ENCODE measurements around the gene CDH15. TPM values are rescaled to one million over a fixed set of nuclear protein-coding genes. Genes with fewer than 3 reads are reported as not detected.

CDH15 gene, protein sequence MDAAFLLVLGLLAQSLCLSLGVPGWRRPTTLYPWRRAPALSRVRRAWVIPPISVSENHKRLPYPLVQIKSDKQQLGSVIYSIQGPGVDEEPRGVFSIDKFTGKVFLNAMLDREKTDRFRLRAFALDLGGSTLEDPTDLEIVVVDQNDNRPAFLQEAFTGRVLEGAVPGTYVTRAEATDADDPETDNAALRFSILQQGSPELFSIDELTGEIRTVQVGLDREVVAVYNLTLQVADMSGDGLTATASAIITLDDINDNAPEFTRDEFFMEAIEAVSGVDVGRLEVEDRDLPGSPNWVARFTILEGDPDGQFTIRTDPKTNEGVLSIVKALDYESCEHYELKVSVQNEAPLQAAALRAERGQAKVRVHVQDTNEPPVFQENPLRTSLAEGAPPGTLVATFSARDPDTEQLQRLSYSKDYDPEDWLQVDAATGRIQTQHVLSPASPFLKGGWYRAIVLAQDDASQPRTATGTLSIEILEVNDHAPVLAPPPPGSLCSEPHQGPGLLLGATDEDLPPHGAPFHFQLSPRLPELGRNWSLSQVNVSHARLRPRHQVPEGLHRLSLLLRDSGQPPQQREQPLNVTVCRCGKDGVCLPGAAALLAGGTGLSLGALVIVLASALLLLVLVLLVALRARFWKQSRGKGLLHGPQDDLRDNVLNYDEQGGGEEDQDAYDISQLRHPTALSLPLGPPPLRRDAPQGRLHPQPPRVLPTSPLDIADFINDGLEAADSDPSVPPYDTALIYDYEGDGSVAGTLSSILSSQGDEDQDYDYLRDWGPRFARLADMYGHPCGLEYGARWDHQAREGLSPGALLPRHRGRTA
- not detected in 2 replicates for total RNA-seq

DNA sequence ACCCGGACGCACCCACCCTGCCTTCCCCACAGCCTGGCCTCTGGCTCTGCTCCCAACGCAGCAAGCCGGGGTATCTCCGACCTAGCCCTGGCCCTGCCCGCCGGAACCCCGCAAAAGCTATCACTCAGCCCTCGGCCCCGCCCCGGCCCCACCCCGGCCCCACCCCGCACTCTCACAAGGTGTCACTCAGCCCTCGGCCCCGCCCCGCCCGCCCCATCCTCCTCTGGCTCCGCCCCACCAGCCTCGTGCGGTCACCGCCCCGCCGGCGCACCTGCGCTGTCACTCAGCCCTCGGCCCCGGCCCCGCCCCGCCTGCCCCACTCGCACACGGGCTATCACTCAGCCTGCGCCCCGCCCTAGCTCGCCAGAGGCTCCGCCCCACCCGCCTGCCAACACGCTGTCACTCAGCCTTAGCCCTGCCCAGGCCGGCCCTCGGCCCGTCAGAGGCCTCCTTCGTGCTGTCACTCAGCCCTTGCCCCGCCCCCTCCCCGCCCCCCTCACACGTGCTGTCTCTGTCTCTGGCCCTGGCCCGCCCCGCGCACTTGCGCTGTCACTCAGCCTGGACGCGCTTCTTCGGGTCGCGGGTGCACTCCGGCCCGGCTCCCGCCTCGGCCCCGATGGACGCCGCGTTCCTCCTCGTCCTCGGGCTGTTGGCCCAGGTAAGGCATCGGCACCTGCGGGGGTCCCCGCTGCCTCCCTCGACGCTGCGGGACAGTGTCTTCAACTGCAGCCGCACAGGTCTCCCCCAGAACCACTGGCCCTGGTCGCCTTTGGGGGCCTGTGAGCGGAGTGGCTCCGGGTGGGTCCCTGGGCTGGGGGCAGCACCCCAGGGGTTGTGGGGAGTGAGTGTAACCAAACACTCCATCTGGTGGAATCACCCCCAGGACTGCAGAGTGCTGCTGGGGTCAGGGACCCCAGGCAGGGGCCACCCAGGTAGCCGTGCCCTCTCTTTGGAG, at the start of gene CDH15:
Gene CDH15 (plus strand): TSS at position 533 of the 955 bp plus-strand sequence. CDS start 84 bp downstream, at position 617.

DNA sequence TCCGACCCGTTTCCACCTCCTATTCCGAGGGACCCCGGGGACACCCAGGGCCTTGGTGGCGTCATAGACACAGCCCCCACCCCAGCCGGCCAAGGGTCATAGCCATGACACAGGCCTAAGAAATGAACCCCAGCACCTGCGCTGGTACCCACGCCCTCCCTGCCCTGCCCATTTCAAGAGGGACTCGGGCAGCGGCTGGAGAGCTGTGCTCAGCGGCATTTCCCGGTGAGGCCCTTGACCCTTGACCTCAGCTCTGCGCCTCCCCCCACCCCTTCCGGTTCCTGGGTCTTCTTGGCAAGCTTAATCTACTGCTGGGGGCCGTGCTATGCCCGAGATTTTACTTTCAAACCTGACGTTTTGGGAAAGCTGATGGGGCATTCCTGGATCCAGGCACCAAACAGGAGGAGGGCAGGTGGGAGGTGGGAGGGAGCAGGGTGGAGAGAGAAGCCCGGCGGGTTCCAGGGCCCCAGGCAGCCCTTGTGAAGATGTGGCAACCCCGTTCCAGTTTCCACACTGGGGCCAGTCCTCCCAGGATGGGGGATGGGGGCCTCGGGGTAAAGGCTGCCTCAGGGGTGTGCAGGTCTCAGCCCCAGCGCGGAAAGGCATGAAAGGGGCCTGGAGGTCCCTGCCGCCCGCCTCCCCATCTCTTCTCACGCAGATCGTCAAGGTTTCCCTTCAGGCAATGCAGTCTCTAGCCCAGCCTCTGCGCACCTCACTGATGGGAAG, 28.7 kb downstream of the CDH15 start, which contains the start of gene SLC22A31:
Gene SLC22A31 (minus strand): TSS at position 414 of the 726 bp plus-strand sequence. CDS start 36 bp downstream, at position 378.

DNA sequence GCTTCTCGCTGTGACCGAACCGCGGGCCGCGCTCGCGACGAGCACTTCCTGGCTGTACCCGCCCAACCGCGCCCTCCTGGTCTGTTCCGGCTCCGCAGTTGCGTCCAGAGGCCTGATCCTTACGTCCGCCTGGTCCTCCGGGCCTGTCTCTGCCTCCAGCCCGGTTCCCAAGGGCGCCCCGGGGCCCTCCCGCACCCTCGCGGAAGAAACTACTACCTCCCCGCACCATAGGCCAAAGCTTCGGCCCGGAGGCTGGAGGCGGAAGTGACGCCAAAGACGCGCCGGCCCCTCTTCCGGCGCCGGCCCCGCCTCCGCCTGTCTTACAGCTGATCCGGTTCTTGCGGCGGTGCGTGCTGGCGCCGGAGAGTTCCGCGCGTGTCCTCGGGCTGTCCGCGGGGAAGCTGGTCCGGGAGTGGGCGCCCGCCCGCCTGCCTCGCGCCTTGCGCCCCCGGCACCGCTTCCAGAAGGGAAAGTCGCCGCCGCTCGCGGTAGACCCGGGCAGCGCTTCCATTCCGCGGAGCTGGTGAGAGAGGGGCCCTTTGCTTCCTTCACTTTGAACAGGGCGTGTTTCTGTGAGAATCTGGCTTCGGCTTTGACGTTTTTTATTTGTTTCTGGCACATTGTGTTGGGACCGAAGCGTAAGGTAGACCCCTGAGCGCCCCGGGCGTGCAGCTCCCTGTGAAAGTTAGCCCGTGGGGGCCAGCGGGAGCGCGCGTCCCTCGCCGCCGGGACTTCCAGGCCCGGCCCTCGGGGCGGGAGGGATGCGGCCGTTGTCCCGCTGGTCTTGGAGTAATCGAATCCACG, 46.0 kb downstream of the CDH15 start, which contains the start of gene ZNF778:
Gene ZNF778 (plus strand): TSS at position 316 of the 804 bp plus-strand sequence. CDS start 3,425 bp downstream, outside the sequence.

Other genes starting within 250 kb of the CDH15 start
- gene CBFA2T3, start 194.5 kb upstream of the CDH15 start, total RNA-seq = 0.09 and 0.63 TPM in 2 replicates
- gene ACSF3, start 77.9 kb upstream of the CDH15 start, total RNA-seq = 24.3 and 36.7 TPM in 2 replicates
- 0.56 TPM in 1 of 2 replicates, not detected in the other for gene SLC22A31, start 28.8 kb downstream of the CDH15 start, total RNA-seq
- 9.4 and 13.2 TPM in 2 replicates for gene ZNF778, start 46.0 kb downstream of the CDH15 start, total RNA-seq

All from airway epithelial cell (primary cell).